Esophagus squamous epithelium (tissue), 4 donors: ENCODE data around the gene DFFA.
"Not testable (repeated sequence)": the region's sequence is repeated elsewhere in the genome, so short reads cannot be mapped to it uniquely, and the experiment has no call there.

ENCODE experiments used
- POLR2A ChIP-seq, 4 donors: fragments of 450-650 bp; IDR thresholded peaks; one replicate each; pipeline ENCODE4 v1.6.1; 2017; ENCODE audit warnings: antibody characterized with exemption in 4 of 4, mild to moderate bottlenecking in 4 of 4, moderate library complexity in 3 of 4
- TF ChIP-seq, protein P1 (sequence below), 6 experiments: fragments of 450-650 bp in 4 of 6; fragments of 200-600 bp in 2 of 6; sonication (generic) in 2 of 6; IDR thresholded peaks; one replicate each; pipeline ENCODE4 v1.5.1; 2016 to 2019; ENCODE audit warnings: antibody characterized with exemption in 6 of 6, mild to moderate bottlenecking in 4 of 6, moderate library complexity in 4 of 6

DNA sequence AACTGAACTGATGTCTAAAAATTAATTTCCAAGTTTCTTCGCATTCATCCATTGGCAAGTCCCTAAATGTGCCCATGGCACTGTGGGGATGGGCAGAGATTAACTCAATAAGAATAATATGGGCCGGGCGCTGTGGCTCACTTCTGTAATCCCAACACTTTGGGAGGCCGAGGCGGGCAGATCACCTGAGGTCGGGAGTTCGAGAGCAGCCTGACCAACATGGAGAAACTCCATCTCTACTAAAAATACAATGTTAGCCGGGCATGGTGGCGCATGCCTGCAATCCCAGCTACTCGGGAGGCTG is 1.9 kb upstream of the DFFA start:
- TF ChIP-seq, protein P1, sequence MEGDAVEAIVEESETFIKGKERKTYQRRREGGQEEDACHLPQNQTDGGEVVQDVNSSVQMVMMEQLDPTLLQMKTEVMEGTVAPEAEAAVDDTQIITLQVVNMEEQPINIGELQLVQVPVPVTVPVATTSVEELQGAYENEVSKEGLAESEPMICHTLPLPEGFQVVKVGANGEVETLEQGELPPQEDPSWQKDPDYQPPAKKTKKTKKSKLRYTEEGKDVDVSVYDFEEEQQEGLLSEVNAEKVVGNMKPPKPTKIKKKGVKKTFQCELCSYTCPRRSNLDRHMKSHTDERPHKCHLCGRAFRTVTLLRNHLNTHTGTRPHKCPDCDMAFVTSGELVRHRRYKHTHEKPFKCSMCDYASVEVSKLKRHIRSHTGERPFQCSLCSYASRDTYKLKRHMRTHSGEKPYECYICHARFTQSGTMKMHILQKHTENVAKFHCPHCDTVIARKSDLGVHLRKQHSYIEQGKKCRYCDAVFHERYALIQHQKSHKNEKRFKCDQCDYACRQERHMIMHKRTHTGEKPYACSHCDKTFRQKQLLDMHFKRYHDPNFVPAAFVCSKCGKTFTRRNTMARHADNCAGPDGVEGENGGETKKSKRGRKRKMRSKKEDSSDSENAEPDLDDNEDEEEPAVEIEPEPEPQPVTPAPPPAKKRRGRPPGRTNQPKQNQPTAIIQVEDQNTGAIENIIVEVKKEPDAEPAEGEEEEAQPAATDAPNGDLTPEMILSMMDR (IDR thresholded peaks at IDR 0.05) = not testable (repeated sequence)
- TF ChIP-seq POLR2A (IDR thresholded peaks at IDR 0.05) = not testable (repeated sequence)
